ENCODE measurements around the gene SLC5A10.
"Not testable (repeated sequence)": the region's sequence is repeated elsewhere in the genome, so short reads cannot be mapped to it uniquely, and the experiment has no call there.

The SLC5A10 gene

GRCh38 chr17:19022128-19022527 is 70.2 kb downstream of the SLC5A10 start:
- H3K4me3 ChIP-seq (replicated peaks; ENCODE audit: low read depth, low read length), result no peak overlapping the region
- TF ChIP-seq, protein P1, sequence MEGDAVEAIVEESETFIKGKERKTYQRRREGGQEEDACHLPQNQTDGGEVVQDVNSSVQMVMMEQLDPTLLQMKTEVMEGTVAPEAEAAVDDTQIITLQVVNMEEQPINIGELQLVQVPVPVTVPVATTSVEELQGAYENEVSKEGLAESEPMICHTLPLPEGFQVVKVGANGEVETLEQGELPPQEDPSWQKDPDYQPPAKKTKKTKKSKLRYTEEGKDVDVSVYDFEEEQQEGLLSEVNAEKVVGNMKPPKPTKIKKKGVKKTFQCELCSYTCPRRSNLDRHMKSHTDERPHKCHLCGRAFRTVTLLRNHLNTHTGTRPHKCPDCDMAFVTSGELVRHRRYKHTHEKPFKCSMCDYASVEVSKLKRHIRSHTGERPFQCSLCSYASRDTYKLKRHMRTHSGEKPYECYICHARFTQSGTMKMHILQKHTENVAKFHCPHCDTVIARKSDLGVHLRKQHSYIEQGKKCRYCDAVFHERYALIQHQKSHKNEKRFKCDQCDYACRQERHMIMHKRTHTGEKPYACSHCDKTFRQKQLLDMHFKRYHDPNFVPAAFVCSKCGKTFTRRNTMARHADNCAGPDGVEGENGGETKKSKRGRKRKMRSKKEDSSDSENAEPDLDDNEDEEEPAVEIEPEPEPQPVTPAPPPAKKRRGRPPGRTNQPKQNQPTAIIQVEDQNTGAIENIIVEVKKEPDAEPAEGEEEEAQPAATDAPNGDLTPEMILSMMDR (IDR thresholded peaks at IDR 0.05; ENCODE audit: low read depth, low read length, missing control alignments), result no peak
- DNase-seq (ENCODE audit: extremely low read depth, low read depth), result no peak

DNA sequence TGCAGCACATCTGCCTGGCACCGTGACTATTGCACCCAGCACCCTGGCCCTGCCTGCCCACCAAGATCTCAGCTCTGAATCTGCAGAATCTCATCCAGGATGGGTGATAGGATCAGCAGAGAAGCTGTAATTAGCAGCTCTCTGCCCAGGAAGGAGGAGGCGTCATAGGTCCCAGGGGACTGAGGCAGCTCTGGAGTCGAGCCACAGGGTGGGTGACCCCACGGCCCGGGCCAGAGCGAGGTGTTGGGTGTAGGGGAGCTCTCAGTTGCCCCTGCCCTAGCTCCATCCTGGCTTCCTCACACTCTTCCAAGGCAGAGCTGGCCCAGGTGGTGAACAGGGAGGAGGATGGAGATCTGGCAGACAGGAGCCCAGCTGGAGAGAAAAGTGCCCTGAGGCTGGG is 70.8 kb downstream of the SLC5A10 start:
- TF ChIP-seq, protein P1 (IDR thresholded peaks at IDR 0.05; ENCODE audit: low read depth, low read length, missing control alignments), result no peak
- no peak for DNase-seq (ENCODE audit: extremely low read depth, low read depth)

GRCh38 chr17:19023209-19023999 is 71.4 kb downstream of the SLC5A10 start:
- H3K4me3 ChIP-seq (replicated peaks; ENCODE audit: low read depth, low read length), result no peak overlapping the region
- TF ChIP-seq, protein P1 (IDR thresholded peaks at IDR 0.05; ENCODE audit: low read depth, low read length, missing control alignments), result no peak
- no peak for DNase-seq (ENCODE audit: extremely low read depth, low read depth)

More for the DNA sequence above, 70.8 kb downstream of the SLC5A10 start:
- no peak overlapping the region for H3K4me3 ChIP-seq (replicated peaks; ENCODE audit: low read depth, low read length)

DNA sequence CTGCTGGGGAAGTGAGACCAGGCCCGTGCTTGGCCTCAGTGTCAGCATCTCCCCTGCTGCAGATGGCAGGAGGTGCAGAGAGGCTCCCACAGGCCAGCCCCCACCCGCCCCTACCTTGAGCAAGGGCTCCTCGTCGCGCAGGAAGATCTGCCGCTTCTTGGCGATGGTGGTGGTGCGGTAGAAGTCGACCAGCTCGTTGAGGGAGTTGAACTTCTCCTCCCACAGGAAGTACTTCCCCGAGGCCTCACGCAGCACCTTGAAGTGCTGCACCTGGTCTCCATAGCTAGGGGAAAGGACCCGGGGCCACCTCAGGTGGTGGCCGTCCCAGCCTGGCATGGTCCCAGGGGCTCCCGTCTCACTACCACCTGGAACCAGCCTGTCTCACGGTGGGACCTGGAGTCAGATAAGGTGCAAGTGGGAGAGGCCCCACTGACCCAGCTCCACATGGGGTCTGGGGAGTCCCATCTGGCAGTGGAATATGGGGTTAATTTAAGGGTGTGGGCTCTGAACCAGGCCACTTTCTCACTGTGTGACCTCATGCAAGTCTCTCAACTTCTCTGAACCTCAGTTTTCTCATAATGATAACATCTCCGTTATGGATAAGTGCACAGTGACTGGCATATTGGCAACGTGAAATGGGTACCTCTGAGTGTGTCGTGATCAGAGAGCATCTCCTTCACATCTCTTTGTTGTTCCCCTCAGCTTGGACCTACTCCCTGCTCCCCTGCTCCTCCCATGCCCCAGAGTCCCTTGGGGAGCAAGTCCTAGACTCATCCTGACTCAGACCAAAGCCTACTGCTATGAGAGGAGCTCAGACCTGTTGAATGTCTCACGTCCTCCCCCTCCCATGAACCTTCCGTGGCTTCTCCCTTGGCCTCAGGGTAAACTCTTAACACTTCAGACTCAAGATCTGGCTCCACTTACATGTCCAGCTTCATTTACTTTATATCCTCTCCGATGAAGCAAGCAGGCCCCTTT is 72.4 kb downstream of the SLC5A10 start:
- TF ChIP-seq, protein P1 (IDR thresholded peaks at IDR 0.05; ENCODE audit: low read depth, low read length, missing control alignments), result no peak
- no peak for DNase-seq (ENCODE audit: extremely low read depth, low read depth)

GRCh38 chr17:19028671-19029070 is 76.7 kb downstream of the SLC5A10 start:
- H3K4me3 ChIP-seq (replicated peaks; ENCODE audit: low read depth, low read length), result not testable (repeated sequence)

More for the DNA sequence above, 72.4 kb downstream of the SLC5A10 start:
- no peak overlapping the region for H3K4me3 ChIP-seq (replicated peaks; ENCODE audit: low read depth, low read length)

GRCh38 chr17:19029740-19030139 is 77.8 kb downstream of the SLC5A10 start:
- DNase-seq (ENCODE audit: extremely low read depth, low read depth); H3K4me3 ChIP-seq (replicated peaks; ENCODE audit: low read depth, low read length): not testable (repeated sequence)

More at GRCh38 chr17:19028671-19029070, 76.7 kb downstream of the SLC5A10 start:
- DNase-seq (ENCODE audit: extremely low read depth, low read depth), result not testable (repeated sequence)

DNA sequence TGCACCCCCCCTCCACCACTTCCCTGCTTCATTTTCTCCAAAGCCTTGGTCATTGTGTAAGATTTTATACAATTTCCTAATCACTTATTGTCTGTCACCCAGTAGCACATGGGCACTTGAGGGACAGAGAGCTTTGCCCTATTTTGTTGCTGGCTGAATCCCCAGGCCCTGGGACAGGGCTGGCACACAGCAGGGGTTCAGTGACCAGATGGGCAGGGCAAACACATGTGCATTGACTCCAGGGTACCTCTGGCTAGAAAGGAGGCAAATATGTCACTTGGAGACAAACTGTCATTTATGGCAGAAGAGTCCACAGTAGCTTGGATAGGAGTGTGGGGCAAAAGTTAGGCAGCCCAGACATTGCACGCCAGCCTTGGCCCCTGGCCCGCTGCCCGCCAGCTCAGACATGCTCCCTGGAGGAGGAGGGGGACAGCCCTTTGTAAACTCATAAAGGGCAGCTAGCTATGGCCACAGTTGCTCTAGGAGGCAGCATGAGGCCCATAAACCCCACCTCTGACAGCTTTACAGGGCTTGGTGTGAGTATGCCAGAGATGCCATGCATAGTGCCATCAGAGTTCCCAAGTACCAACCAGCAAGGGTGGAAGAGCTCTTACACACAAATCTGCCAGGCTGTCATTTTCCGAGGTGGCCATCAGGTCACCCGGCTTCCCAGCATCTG is 78.9 kb downstream of the SLC5A10 start:
- DNase-seq (ENCODE audit: extremely low read depth, low read depth); H3K4me3 ChIP-seq (replicated peaks; ENCODE audit: low read depth, low read length): not testable (repeated sequence)

GRCh38 chr17:19031729-19032128 is 79.8 kb downstream of the SLC5A10 start:
- TF ChIP-seq, protein P1 (IDR thresholded peaks at IDR 0.05; ENCODE audit: low read depth, low read length, missing control alignments), result peak; percentile 30
- DNase-seq (ENCODE audit: extremely low read depth, low read depth); H3K4me3 ChIP-seq (replicated peaks; ENCODE audit: low read depth, low read length): not testable (repeated sequence)

GRCh38 chr17:19032377-19032988 is 80.5 kb downstream of the SLC5A10 start:
- DNase-seq (ENCODE audit: extremely low read depth, low read depth); H3K4me3 ChIP-seq (replicated peaks; ENCODE audit: low read depth, low read length): not testable (repeated sequence)

DNA sequence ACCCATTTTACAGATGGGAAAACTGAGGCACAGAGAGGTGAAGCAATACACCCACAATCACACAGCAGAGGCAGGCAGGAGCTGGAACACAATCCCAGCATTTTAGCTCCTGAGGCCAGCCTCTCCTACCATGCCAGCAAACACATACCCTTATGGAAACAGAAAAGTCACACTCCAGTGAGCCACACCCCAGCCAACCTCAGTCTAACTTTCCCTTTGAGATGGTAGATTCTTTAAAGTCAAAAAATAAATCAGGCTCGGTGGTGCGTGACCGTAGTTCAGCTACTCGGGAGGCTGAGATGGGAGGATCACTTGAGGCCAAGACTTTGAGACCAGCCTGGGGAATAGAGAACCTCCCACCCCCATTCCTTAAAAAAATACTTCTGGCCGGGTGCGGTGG is 84.2 kb downstream of the SLC5A10 start:
- H3K4me3 ChIP-seq (replicated peaks; ENCODE audit: low read depth, low read length); DNase-seq (ENCODE audit: extremely low read depth, low read depth): not testable (repeated sequence)

DNA sequence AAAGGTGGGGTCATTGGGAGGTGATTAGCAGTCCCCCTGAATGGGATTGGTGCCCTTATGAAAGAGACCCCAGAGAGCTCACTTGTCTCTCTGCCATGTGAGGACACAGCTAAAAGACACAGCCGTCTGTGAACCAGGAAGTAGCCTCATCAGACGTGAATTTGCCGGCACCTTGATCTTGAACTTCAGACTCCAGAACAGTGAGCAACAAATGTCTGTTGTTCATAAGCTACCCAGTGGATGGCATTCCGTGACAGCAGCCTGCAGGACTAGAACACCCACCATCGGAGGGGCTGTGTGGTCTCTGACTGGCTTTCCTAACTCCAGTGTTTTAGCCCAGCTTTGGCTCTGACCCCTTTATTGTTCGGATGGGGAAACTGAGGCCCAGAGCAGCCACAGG is 85.6 kb downstream of the SLC5A10 start:
- H3K4me3 ChIP-seq (replicated peaks; ENCODE audit: low read depth, low read length); DNase-seq (ENCODE audit: extremely low read depth, low read depth): not testable (repeated sequence)

Measured in HFF-Myc (cell line).